Type B pancreatic cell (in vitro differentiated cells): ENCODE data around the gene NBEA. TPM values are rescaled to one million over a fixed set of nuclear protein-coding genes. Genes with fewer than 3 reads are reported as not detected.

ENCODE experiments used
- DNase-seq: peaks from one replicate; pipeline ENCODE4 v3.0.0; 2021; ENCODE audit warnings: mixed read lengths; ENCODE audit not compliant: unreplicated experiment; ENCODE audit errors: extremely low spot score
- H3K27ac Mint-ChIP-seq: 2 replicates; pipeline ENCODE4 v1.8.0; 2021; ENCODE audit warnings: mild to moderate bottlenecking, mixed read lengths
- H3K27me3 Mint-ChIP-seq: 2 replicates; pipeline ENCODE4 v1.8.0; 2021; ENCODE audit warnings: mixed read lengths
- H3K36me3 Mint-ChIP-seq: 2 replicates; pipeline ENCODE4 v1.8.0; 2021; ENCODE audit warnings: mixed read lengths
- H3K4me1 Mint-ChIP-seq: one replicate; pipeline ENCODE4 v1.8.0; 2021; ENCODE audit warnings: mixed read lengths; ENCODE audit not compliant: unreplicated experiment
- H3K4me3 Mint-ChIP-seq: 2 replicates; pipeline ENCODE4 v1.8.0; 2021; ENCODE audit warnings: mild to moderate bottlenecking, mixed read lengths
- H3K9me3 Mint-ChIP-seq: 2 replicates; pipeline ENCODE4 v1.8.0; 2021; ENCODE audit warnings: mixed read lengths
- CTCF ChIP-seq: fragments of 200-600 bp; sonication (generic); conservative IDR thresholded peaks from 2 replicates; pipeline ENCODE4 v1.5.0; 2021; ENCODE audit warnings: antibody characterized with exemption, mild to moderate bottlenecking
- total RNA-seq: library from RNA; stranded (reverse); gene quantifications from 2 replicates; pipeline ENCODE4 v1.2.1, GENCODE V29; 2021; ENCODE audit warnings: low replicate concordance

Gene NBEA
- total RNA-seq, 1 donor from 2014 or later = 20.8 TPM

GRCh38 chr13:35252536-35253205 lies 310.6 kb downstream of the NBEA start:
- Mint-ChIP-seq H3K4me1 (no peaks in the 10 kb centered on the region), H3K27ac (no peak overlapping the region), H3K9me3 (no peaks in the 10 kb centered on the region), H3K4me3 (no peak overlapping the region), H3K36me3 (peaks cover 4% of the 10 kb centered on the region), H3K27me3 (no peaks in the 10 kb centered on the region)
- no peak for DNase-seq
- no peak for TF ChIP-seq CTCF

GRCh38 chr13:35255241-35255640 lies 313.2 kb downstream of the NBEA start:
- no peak for TF ChIP-seq CTCF
- Mint-ChIP-seq H3K9me3 (no peaks in the 10 kb centered on the region), H3K27me3 (no peaks in the 10 kb centered on the region), H3K36me3 (no peaks in the 10 kb centered on the region), H3K4me3 (no peak overlapping the region), H3K4me1 (peaks cover under 1% of the 10 kb centered on the region), H3K27ac (no peak overlapping the region)
- DNase-seq = no peak

- Mint-ChIP-seq H3K27me3 (no peaks in the 10 kb centered on the region), H3K9me3 (no peaks in the 10 kb centered on the region), H3K27ac (no peak overlapping the region), H3K4me3 (no peak overlapping the region), H3K36me3 (no peaks in the 10 kb centered on the region), H3K4me1 (peaks cover 6% of the 10 kb centered on the region)
- no peak for DNase-seq
- no peak for TF ChIP-seq CTCF
Observed at GRCh38 chr13:35256459-35257148, 314.5 kb downstream of the NBEA start.

GRCh38 chr13:35260316-35260715 lies 318.2 kb downstream of the NBEA start:
- no peaks in the 10 kb centered on the region for H3K9me3 Mint-ChIP-seq
- peaks cover 6% of the 10 kb centered on the region for H3K4me1 Mint-ChIP-seq
- H3K36me3 Mint-ChIP-seq = peaks cover 5% of the 10 kb centered on the region
- H3K27ac Mint-ChIP-seq = no peak overlapping the region
- no peak for DNase-seq
- no peaks in the 10 kb centered on the region for H3K27me3 Mint-ChIP-seq
- no peak overlapping the region for H3K4me3 Mint-ChIP-seq
- TF ChIP-seq CTCF = no peak

GRCh38 chr13:35266412-35266811 lies 324.3 kb downstream of the NBEA start:
- Mint-ChIP-seq H3K27me3 (no peaks in the 10 kb centered on the region), H3K4me3 (no peak overlapping the region), H3K9me3 (peaks cover 1% of the 10 kb centered on the region), H3K4me1 (no peaks in the 10 kb centered on the region), H3K36me3 (peaks cover 5% of the 10 kb centered on the region), H3K27ac (no peak overlapping the region)
- DNase-seq = no peak
- no peak for TF ChIP-seq CTCF
